H1 (cell line): ENCODE results near the gene GJD3. TPM values are rescaled to one million over a fixed set of nuclear protein-coding genes. Genes with fewer than 3 reads are reported as not detected.

Experiments
- CTCF ChIA-PET: fragments of 300-600 bp; sonication (Branson Sonifier 250); formaldehyde crosslinking; loops from one replicate; lab custom pipeline; 2021; ENCODE audit not compliant: partially characterized antibody; lab: Charles Lee
- POLR2A ChIA-PET: fragments of 300-600 bp; sonication (Branson Sonifier 250); formaldehyde crosslinking; loops from one replicate; lab custom pipeline; 2021; ENCODE audit warnings: inconsistent platforms; ENCODE audit not compliant: partially characterized antibody; lab: Charles Lee
- DNase-seq, 2 experiments: peaks; one replicate each; pipeline versions ENCODE4 v3.0.0 to v3.0.0-alpha.2; 2010 to 2022; ENCODE audit warnings: low spot score in 2 of 2, low read depth in 1 of 2, mixed read lengths in 1 of 2
- FAIRE-seq: peaks from 2 replicates; lab custom pipeline; 2011; peaks lifted over from hg19 to GRCh38; lab: Jason Lieb, UNC
- H2AFZ ChIP-seq: 2 replicates; pipeline ENCODE4 v1.8.1; 2012; ENCODE audit warnings: low read length, inconsistent platforms
- H2AK5ac ChIP-seq: 2 replicates; pipeline ENCODE4 v1.6.1; 2013; ENCODE audit warnings: low read depth, low read length
- H2BK120ac ChIP-seq: replicated peaks from 2 replicates; pipeline ENCODE3; 2013; ENCODE audit warnings: low read depth, low read length, inconsistent platforms
- H2BK12ac ChIP-seq: 2 replicates; pipeline ENCODE4 v1.6.1; 2013; ENCODE audit warnings: low read depth, low read length
- H2BK15ac ChIP-seq: 2 replicates; pipeline ENCODE4 v1.6.1; 2013; ENCODE audit warnings: low read length
- H2BK20ac ChIP-seq: 2 replicates; pipeline ENCODE4 v1.6.1; 2013; ENCODE audit warnings: low read length
- H2BK5ac ChIP-seq: 2 replicates; pipeline ENCODE4 v1.6.1; 2013; ENCODE audit warnings: low read depth, low read length
- H3K14ac ChIP-seq: 2 replicates; pipeline ENCODE4 v1.6.1; 2013; ENCODE audit warnings: inconsistent platforms; ENCODE audit not compliant: insufficient read length
- H3K18ac ChIP-seq: 2 replicates; pipeline ENCODE4 v1.6.1; 2013; ENCODE audit warnings: low read length; ENCODE audit errors: extremely low read depth
- H3K23ac ChIP-seq: 2 replicates; pipeline ENCODE4 v1.6.1; 2013; ENCODE audit warnings: inconsistent platforms; ENCODE audit not compliant: insufficient read length
- H3K23me2 ChIP-seq: 2 replicates; pipeline ENCODE4 v1.6.1; 2013; ENCODE audit warnings: low read depth, low read length
- H3K27ac ChIP-seq: 2 replicates; pipeline ENCODE4 v1.6.1; 2011; ENCODE audit warnings: low read depth, low read length, inconsistent platforms
- H3K27me3 ChIP-seq, 4 experiments: replicated peaks in 1 of 4; 1 replicate in 1 of 4; 2 replicates in 3 of 4; pipeline versions ENCODE4 v1.6.1 to v1.8.1; 2011 to 2013; ENCODE audit warnings: low read length in 3 of 4, mild to moderate bottlenecking in 3 of 4, inconsistent platforms in 2 of 4, mixed read lengths in 2 of 4, moderate library complexity in 1 of 4; ENCODE audit not compliant: control insufficient read depth in 3 of 4, insufficient read depth in 3 of 4; ENCODE audit errors: extremely low read depth in 1 of 4
- H3K36me3 ChIP-seq, 4 experiments: 2 replicates each; pipeline versions ENCODE4 v1.6.1 to v1.8.1; 2011 to 2013; ENCODE audit warnings: mild to moderate bottlenecking in 4 of 4, low read length in 3 of 4, moderate library complexity in 2 of 4, control low read depth in 1 of 4, inconsistent platforms in 1 of 4; ENCODE audit not compliant: insufficient read depth in 4 of 4, control insufficient read depth in 2 of 4
- H3K4ac ChIP-seq: replicated peaks from 2 replicates; pipeline ENCODE3; 2013; ENCODE audit warnings: low read length, low read depth, mixed read lengths, inconsistent platforms; ENCODE audit not compliant: insufficient read length
- H3K4me1 ChIP-seq, 4 experiments: replicated peaks in 1 of 4; 1 replicate in 1 of 4; 2 replicates in 3 of 4; pipeline versions ENCODE4 v1.6.1 to v1.8.1; 2011 to 2013; ENCODE audit warnings: low read length in 3 of 4, inconsistent platforms in 2 of 4, mixed read lengths in 1 of 4; ENCODE audit not compliant: insufficient read depth in 4 of 4, control insufficient read depth in 3 of 4
- H3K4me2 ChIP-seq, 2 experiments: 2 replicates each; pipeline versions ENCODE4 v1.6.1 to v1.8.1; 2011 to 2013; ENCODE audit warnings: low read depth in 2 of 2, low read length in 2 of 2, control low read depth in 1 of 2, inconsistent platforms in 1 of 2, mild to moderate bottlenecking in 1 of 2; ENCODE audit not compliant: insufficient read depth in 1 of 2
- H3K4me3 ChIP-seq, 4 experiments: fragments of 200-600, 300-600 bp in 1 of 4; sonication (generic), shearing (Covaris generic), sonication (Bioruptor Twin) in 1 of 4; 2 replicates each; pipeline versions ENCODE4 v1.5.1 to v1.8.1; 2011 to 2016; ENCODE audit warnings: low read length in 4 of 4, low read depth in 3 of 4, control low read depth in 2 of 4, inconsistent platforms in 2 of 4, mild to moderate bottlenecking in 2 of 4, mixed read lengths in 1 of 4, moderate library complexity in 1 of 4; ENCODE audit not compliant: insufficient read depth in 2 of 4; ENCODE audit errors: extremely low read depth in 1 of 4
- H3K56ac ChIP-seq: replicated peaks from 2 replicates; pipeline ENCODE3; 2013; ENCODE audit warnings: low read depth, mild to moderate bottlenecking, mixed read lengths, low read length, inconsistent platforms; ENCODE audit not compliant: insufficient read length
- H3K79me1 ChIP-seq: 2 replicates; pipeline ENCODE4 v1.6.1; 2013; ENCODE audit warnings: low read depth, low read length, control low read depth
- H3K79me2 ChIP-seq, 2 experiments: 2 replicates each; pipeline versions ENCODE4 v1.6.1 to v1.8.1; 2012 to 2013; ENCODE audit warnings: low read length in 2 of 2, mild to moderate bottlenecking in 2 of 2, inconsistent platforms in 1 of 2; ENCODE audit not compliant: insufficient read depth in 2 of 2, control insufficient read depth in 1 of 2
- H3K9ac ChIP-seq, 4 experiments: replicated peaks in 1 of 4; 1 replicate in 1 of 4; 2 replicates in 3 of 4; pipeline versions ENCODE4 v1.6.1 to v1.8.1; 2011 to 2013; ENCODE audit warnings: low read depth in 3 of 4, low read length in 3 of 4, control low read depth in 2 of 4, mild to moderate bottlenecking in 2 of 4, moderate library complexity in 2 of 4, inconsistent platforms in 1 of 4; ENCODE audit errors: extremely low read depth in 1 of 4
- H3K9me3 ChIP-seq, 2 experiments: 2 replicates each; pipeline versions ENCODE4 v1.6.1 to v1.8.1; 2012 to 2013; ENCODE audit warnings: mild to moderate bottlenecking in 2 of 2, moderate library complexity in 2 of 2, control low read depth in 1 of 2, inconsistent platforms in 1 of 2, low read depth in 1 of 2, low read length in 1 of 2, mixed read lengths in 1 of 2; ENCODE audit not compliant: insufficient read depth in 2 of 2
- H4K20me1 ChIP-seq, 2 experiments: replicated peaks in 1 of 2; 2 replicates each; pipeline versions ENCODE3 to v1.8.1; 2011 to 2013; ENCODE audit warnings: inconsistent platforms in 2 of 2, low read length in 2 of 2, mild to moderate bottlenecking in 1 of 2; ENCODE audit not compliant: insufficient read depth in 2 of 2, control insufficient read depth in 1 of 2
- H4K5ac ChIP-seq: 2 replicates; pipeline ENCODE4 v1.6.1; 2013; ENCODE audit warnings: low read length, low read depth, mixed read lengths, inconsistent platforms; ENCODE audit not compliant: insufficient read length
- H4K8ac ChIP-seq: 2 replicates; pipeline ENCODE4 v1.8.0; 2013; ENCODE audit warnings: mild to moderate bottlenecking, moderate library complexity, low read length, inconsistent platforms; ENCODE audit not compliant: insufficient read depth; ENCODE audit errors: extremely low read depth
- H4K91ac ChIP-seq: replicated peaks from 2 replicates; pipeline ENCODE3; 2013; ENCODE audit warnings: low read length, mixed read lengths, inconsistent platforms; ENCODE audit not compliant: insufficient read length
- CBX8 ChIP-seq: fragments of 300-800, 300-1000 bp; sonication (generic); IDR thresholded peaks from 2 replicates; pipeline ENCODE4 v1.7.1; 2016; ENCODE audit warnings: low read depth, low read length, borderline replicate concordance
- CHD1 ChIP-seq: IDR thresholded peaks from 2 replicates; pipeline ENCODE4 v1.6.1; 2012; ENCODE audit warnings: low read depth, low read length, improper control_type of control experiment
- HDAC6 ChIP-seq: IDR thresholded peaks from one replicate; pipeline ENCODE4 v1.7.1; 2012; ENCODE audit warnings: low read depth, mild to moderate bottlenecking, inconsistent platforms, low read length, moderate library complexity
- JUN ChIP-seq: IDR thresholded peaks from 2 replicates; pipeline ENCODE4 v1.6.1; 2011; ENCODE audit warnings: low read depth, mild to moderate bottlenecking, improper control_type of control experiment, low read length
- RAD21 ChIP-seq, 2 experiments: IDR thresholded peaks in 1 of 2; conservative IDR thresholded peaks in 1 of 2; 2 replicates each; pipeline ENCODE4 v1.6.1; 2011; ENCODE audit warnings: low read depth in 2 of 2, low read length in 2 of 2, improper control_type of control experiment in 1 of 2, inconsistent platforms in 1 of 2, mild to moderate bottlenecking in 1 of 2, moderate library complexity in 1 of 2
- RBBP5 ChIP-seq: IDR thresholded peaks from 2 replicates; pipeline ENCODE4 v1.7.1; 2012; ENCODE audit warnings: low read depth, mild to moderate bottlenecking, inconsistent platforms, low read length, moderate library complexity, borderline replicate concordance
- SIRT6 ChIP-seq: IDR thresholded peaks from one replicate; pipeline ENCODE4 v1.7.1; 2012; ENCODE audit warnings: low read length, inconsistent platforms
- SP1 ChIP-seq: IDR thresholded peaks from 2 replicates; pipeline ENCODE4 v1.6.1; 2011; ENCODE audit warnings: low read depth, low read length
- WGBS, 2 experiments: shearing (Covaris generic) in 1 of 2; methylation state at CpG; one replicate each; pipeline versions ENCODE4 v1.1.6 to v1.1.7; 2013 to 2015; ENCODE audit warnings: low lambda C conversion rate in 2 of 2, mixed read lengths in 2 of 2, inconsistent platforms in 1 of 2, low coverage in 1 of 2, missing lambda C conversion rate in 1 of 2; ENCODE audit not compliant: insufficient replicate concordance in 2 of 2, insufficient coverage in 1 of 2, insufficient read length in 1 of 2; ENCODE audit errors: extremely low coverage in 1 of 2, missing lambda C conversion rate in 1 of 2; 5-methylcytosine and 5-hydroxymethylcytosine counted together
- polyA plus RNA-seq, 7 experiments: library from polyadenylated mRNA; depleted of rRNA in 3 of 7; stranded (reverse) in 5 of 7; unstranded in 2 of 7; fragments of >200 nt in 5 of 7; fragments of 200-250 nt in 2 of 7; gene quantifications; 1 replicate in 5 of 7; 2 replicates in 1 of 7; 4 replicates in 1 of 7; pipeline versions ENCODE4 v1.2.1 to v1.2.3, GENCODE V29; 2011 to 2013; ENCODE audit warnings: missing spikeins in 2 of 7, mixed read lengths in 2 of 7
- total RNA-seq: library from RNA; stranded (reverse); fragmentation: NEBNext Ultra II Directional; extraction: Animal tissue kit (Norgen Biotek cat#: 25700); gene quantifications from 2 replicates; pipeline ENCODE4 v1.2.1, GENCODE V29; 2021
- TF ChIP-seq, protein P1 (sequence below): IDR thresholded peaks from 2 replicates; pipeline ENCODE4 v1.6.1; 2012; ENCODE audit warnings: inconsistent platforms

Gene GJD3
- total and polyA plus RNA-seq, 2 of the 8 experiments (the other 6 are each of a cell fraction or from before 2014, with no cell fraction given): 0.53 to 1.9 TPM

DNA sequence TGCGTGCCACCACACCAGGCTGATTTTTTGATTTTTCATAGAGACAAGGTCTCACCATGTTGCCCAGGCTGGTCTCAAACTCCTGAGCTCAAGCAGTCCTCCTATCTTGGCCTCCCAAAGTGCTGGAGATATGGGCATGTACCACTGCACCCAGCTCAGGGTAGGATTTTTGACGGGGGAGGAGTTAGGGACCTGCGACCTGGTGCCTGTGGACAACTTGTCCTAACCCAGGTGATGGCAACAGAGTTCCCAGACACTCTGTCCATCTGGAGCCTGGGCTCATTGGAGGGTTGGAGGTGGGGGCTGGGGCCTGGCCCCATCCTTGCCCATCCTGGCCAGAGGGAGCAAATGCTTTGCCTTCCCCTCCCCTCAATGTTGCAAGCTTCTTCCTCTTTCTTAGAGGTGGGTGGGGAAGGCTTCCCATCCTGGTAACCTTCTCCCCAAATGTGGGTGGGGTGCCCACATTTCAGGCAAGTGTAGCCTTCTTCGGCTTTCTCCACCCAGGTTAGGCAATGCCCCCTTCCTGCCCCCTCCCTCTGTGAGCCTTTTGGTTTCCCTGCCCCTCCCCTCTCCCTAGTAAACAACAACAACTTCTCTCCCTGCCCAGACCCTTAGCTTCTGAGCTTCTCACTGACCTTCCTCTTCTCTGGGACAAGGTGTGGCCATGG, 30.6 kb downstream of the GJD3 start:
- Histone ChIP-seq H3K36me3 (no peaks in the 10 kb centered on the region), H2AK5ac (no peak overlapping the region), H3K4ac (no peak overlapping the region), H3K79me1 (peaks cover 7% of the 10 kb centered on the region; the same call in 1 of the 2 replicates), H4K91ac (no peak overlapping the region), H3K9ac (no peak overlapping the region), H4K20me1 (peaks cover 15 to 16% of the 10 kb centered on the region in 2 experiments), H2BK5ac (no peak overlapping the region), H3K4me1 (peaks cover 0 to 4% (median 1%) of the 10 kb centered on the region in 4 experiments; a peak in 3 of 7 replicates), H3K4me2 (no peak overlapping the region), H4K5ac (no peak overlapping the region), H4K8ac (no peak overlapping the region), H3K27me3 (peaks cover 2 to 24% (median 10%) of the 10 kb centered on the region in 4 experiments; a peak in 6 of 7 replicates), H3K23ac (no peak overlapping the region), H2BK120ac (no peak overlapping the region), H3K23me2 (no peaks in the 10 kb centered on the region), H3K79me2 (no peaks in the 10 kb centered on the region), H3K4me3 (no peak overlapping the region), H3K18ac (no peak overlapping the region), H2BK15ac (no peak overlapping the region), H2BK20ac (no peak overlapping the region), H2AFZ (no peak overlapping the region), H3K56ac (no peak overlapping the region), H2BK12ac (no peak overlapping the region), H3K9me3 (no peaks in the 10 kb centered on the region), H3K14ac (no peak overlapping the region), H3K27ac (no peak overlapping the region)
- POLR2A ChIA-PET: interaction anchor here (0.7 to 1.6 kb wide), 9 partner anchors 11 to 76 kb away, joined by 3 to 9 read pairs (median 3); no protein-coding TSS in a partner anchor
- CTCF ChIA-PET: interaction anchor here (0.8 to 39.2 kb wide), 6 partner anchors 9 to 28 kb away, joined by 3 to 1198 read pairs (median 4); partner anchors contain the start of genes GJD3 and RARA
- FAIRE-seq: no peak
- WGBS, 2 experiments: 94% methylated on average over 4 of the region's 4 CpGs; no CpG with 5 or more reads in 1 of the 2 experiments
- DNase-seq: no peak
- TF ChIP-seq HDAC6 (no peak), JUN (no peak), SP1 (no peak), CBX8 (no peak), CHD1 (no peak), SIRT6 (no peak), RBBP5 (no peak), RAD21 (IDR thresholded peaks at IDR 0.05 in 1 of 2, conservative IDR thresholded peaks at IDR 0.05 in 1 of 2; ENCODE audit: low read depth in 2 of 2, low read length in 2 of 2) (no peak)
- TF ChIP-seq, protein P1, sequence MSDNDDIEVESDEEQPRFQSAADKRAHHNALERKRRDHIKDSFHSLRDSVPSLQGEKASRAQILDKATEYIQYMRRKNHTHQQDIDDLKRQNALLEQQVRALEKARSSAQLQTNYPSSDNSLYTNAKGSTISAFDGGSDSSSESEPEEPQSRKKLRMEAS: no peak
